Spleen (tissue), 3 donors: Measurements from ENCODE around the gene PCDHA2.
"Not testable (repeated sequence)": the region's sequence is repeated elsewhere in the genome, so short reads cannot be mapped to it uniquely, and the experiment has no call there.

ENCODE experiments used
- POLR2A ChIP-seq, 3 donors: fragments of 450-650 bp; IDR thresholded peaks; one replicate each; pipeline ENCODE4 v1.5.1; 2017; ENCODE audit warnings: antibody characterized with exemption in 3 of 3, mild to moderate bottlenecking in 1 of 3
- POLR2AphosphoS5 ChIP-seq, 3 donors: sonication (generic); formaldehyde crosslinking; IDR thresholded peaks; one replicate each; pipeline ENCODE4 v1.5.1; 2017; ENCODE audit warnings: antibody characterized with exemption in 3 of 3

GRCh38 chr5:140808241-140808888 is 13.7 kb downstream of the PCDHA2 start:
- not testable (repeated sequence) for TF ChIP-seq POLR2AphosphoS5, POLR2A (IDR thresholded peaks at IDR 0.05)
